HG03575 (cell line): ENCODE data around the gene CCDC28A.
"Not testable (repeated sequence)": the region's sequence is repeated elsewhere in the genome, so short reads cannot be mapped to it uniquely, and the experiment has no call there.

Source experiments
- ATAC-seq: cut with Tn5 transposase; IDR thresholded peaks from one replicate; pipeline ENCODE4 v1.9.1; 2021; ENCODE audit not compliant: unreplicated experiment, insufficient number of reproducible peaks, low FRiP score; ENCODE audit errors: extremely low read depth

CCDC28A gene

GRCh38 chr6:138773177-138774091, at the start of gene CCDC28A:
Gene CCDC28A, plus strand, starts transcription at chr6:138773769. Its CDS starts 2,352 bp downstream, at chr6:138776121.
- peak; percentile 51 for ATAC-seq

GRCh38 chr6:138724015-138724414, 49.6 kb upstream of the CCDC28A start:
- no peak for ATAC-seq

- ATAC-seq: no peak
Measured at GRCh38 chr6:138726066-138726756, 47.4 kb upstream of the CCDC28A start.

- ATAC-seq: no peak
Measured at GRCh38 chr6:138726757-138727097, 46.8 kb upstream of the CCDC28A start.

GRCh38 chr6:138727182-138727581, 46.4 kb upstream of the CCDC28A start:
- no peak for ATAC-seq

- ATAC-seq: no peak
Measured at GRCh38 chr6:138728662-138729061, 44.9 kb upstream of the CCDC28A start.

GRCh38 chr6:138730037-138730436, 43.5 kb upstream of the CCDC28A start:
- not testable (repeated sequence) for ATAC-seq

- no peak for ATAC-seq
Measured at GRCh38 chr6:138734585-138734984, 39.0 kb upstream of the CCDC28A start.

- no peak for ATAC-seq
Measured at GRCh38 chr6:138736640-138737039, 36.9 kb upstream of the CCDC28A start.

GRCh38 chr6:138752017-138752416, 21.6 kb upstream of the CCDC28A start:
- ATAC-seq: no peak

- ATAC-seq: no peak
Measured at GRCh38 chr6:138757136-138757535, 16.4 kb upstream of the CCDC28A start.

GRCh38 chr6:138765896-138766655, 7.5 kb upstream of the CCDC28A start:
- ATAC-seq: no peak

- no peak for ATAC-seq
Measured at GRCh38 chr6:138769102-138769676, 4.4 kb upstream of the CCDC28A start.

GRCh38 chr6:138772596-138773176, 883 bp upstream of the CCDC28A start:
- ATAC-seq: no peak

GRCh38 chr6:138774370-138774769, 801 bp downstream of the CCDC28A start:
- ATAC-seq: no peak

- no peak for ATAC-seq
Measured at GRCh38 chr6:138776659-138777058, 3.1 kb downstream of the CCDC28A start.

GRCh38 chr6:138778331-138778730, 4.8 kb downstream of the CCDC28A start:
- ATAC-seq: no peak

- no peak for ATAC-seq
Measured at GRCh38 chr6:138782243-138782642, 8.7 kb downstream of the CCDC28A start.

GRCh38 chr6:138785079-138785478, 11.5 kb downstream of the CCDC28A start:
- no peak for ATAC-seq
